NCI-H345 treated with DMSO at 0.1 percent for 48 hours (cell line): ENCODE results near the gene EMP1.

Source experiments
- DNase-seq: peaks from one replicate; lab custom pipeline; 2025; ENCODE audit not compliant: unreplicated experiment; lab: John Stamatoyannopoulos, UW

Gene EMP1, protein sequence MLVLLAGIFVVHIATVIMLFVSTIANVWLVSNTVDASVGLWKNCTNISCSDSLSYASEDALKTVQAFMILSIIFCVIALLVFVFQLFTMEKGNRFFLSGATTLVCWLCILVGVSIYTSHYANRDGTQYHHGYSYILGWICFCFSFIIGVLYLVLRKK

DNA sequence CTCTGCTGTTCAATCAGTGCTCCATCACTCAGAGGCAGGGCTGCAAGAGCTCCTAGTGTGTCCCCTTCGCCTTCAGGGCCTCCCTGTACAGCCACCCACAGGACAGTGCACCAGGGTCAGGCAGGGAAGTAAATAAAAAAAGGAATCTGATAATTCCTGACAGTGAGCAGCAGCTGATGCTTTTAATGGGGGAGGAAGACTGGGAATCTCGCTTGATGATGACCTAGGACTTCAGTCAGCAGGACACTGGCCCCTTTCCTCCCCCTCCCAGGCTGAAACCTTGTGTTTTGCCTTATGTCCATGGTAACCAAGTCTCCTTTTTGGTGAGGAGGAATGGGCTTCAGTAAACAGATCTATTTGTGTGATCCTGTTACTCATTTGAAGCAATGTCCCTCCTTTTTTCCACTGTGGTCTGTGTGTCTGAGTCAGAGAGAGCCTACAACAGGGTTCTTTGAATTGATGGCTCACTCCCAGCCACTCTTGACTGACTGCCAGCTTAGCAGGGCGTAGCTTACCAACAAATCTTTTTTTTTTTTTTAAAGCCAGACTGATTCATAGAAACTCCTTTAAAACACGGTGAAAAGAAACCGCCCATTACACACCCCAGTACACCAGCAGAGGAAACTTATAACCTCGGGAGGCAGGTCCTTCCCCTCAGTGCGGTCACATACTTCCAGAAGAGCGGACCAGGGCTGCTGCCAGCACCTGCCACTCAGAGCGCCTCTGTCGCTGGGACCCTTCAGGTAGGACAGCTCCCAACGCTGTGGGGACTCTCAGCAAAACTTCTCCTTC lies at the start of gene EMP1:
EMP1 (plus strand) TSS at position 597 of the 792 bp plus-strand sequence. CDS start 14,785 bp downstream, outside the sequence.
- no peak for DNase-seq

DNA sequence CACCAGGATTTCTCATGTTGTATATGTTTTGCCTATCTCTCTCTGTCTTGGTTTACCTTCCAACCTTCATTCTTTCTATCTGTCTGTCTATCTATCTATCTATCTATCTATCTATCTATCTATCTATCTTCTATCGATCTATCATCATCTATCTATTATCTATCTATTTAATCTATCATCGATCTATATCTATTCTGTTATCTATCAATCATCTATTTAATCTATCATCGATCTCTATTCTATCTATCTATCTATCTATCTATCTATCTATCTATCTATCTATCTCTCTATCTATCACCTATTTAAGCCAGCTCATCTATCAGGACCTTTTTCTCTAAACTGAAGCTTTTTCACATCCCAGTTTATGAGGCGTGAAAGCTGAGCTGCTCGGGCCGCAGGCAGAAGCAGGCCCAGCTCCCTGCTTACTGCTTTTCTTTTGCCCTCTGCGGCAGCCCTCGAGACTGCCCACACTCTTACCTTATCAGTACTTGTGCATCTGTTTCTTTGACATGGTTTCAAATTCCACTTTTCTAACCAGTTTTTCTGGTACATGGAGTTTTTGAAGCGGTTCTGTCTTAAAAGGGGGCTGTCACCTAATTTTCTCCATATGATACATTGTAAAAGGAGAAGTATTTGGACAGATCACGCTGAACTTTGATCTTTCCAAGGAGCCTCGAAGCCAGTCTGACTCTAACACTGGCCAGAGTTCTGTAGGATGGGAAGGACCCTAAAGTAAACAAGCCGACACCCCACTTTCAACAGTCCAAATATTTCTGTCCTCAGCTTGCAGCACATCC lies 48.6 kb upstream of the EMP1 start:
- DNase-seq, result no peak

DNA sequence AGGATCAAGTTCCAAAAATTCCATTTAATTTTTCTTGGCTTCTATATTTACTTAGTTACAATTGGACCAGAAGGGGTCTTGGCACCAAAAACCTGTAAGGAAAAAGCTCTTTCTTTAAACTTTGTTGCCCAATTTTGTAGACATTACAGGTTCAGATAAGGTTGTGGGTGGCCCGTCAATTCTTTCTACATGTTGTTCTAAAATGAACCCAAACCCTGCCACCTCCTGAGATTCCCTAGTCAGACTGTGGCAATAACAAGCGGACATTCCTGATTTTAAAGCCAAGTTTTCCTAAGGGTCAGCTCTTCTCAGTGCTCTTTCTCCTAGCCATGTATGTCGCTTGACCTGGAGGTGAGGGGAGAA lies 48.1 kb upstream of the EMP1 start:
- no peak for DNase-seq

DNA sequence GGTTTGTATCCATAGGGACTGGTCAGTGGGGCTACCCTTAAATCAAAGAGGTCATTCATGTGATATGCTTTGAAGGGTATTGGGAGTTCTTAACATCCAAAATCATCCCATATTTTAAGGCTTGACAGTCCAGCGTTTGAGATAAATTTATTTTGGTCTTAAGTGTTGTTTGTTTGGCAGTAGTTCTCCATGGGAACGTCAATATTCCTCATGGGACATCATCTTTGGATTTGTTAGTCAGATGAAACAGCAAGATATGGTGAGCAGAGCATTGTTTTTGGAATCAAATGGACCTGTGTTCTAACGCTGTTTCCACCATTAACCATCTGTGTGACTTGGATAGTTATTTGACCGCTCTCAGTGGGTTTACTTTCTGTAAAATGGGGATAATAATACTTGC lies 47.1 kb upstream of the EMP1 start:
- no peak for DNase-seq

DNA sequence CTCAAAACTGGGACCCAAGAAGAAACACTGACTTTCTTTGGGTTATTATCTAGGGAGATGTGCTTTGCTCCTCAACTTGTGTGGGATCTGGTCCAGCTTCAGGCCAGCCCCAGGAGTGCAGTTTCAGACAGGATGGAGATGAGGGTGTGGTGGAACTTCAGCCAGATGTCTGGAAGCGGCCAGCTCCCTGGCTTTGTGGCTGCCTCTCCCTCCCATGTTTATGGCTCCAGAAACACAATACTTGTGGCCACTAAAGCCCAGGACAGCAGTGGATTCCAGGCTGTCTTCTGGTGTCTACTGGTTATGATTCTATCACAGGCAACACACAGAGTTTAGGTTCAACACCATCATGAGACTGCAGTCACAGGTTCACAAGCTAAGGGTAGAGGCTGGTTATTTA lies 44.2 kb upstream of the EMP1 start:
- DNase-seq, result no peak

DNA sequence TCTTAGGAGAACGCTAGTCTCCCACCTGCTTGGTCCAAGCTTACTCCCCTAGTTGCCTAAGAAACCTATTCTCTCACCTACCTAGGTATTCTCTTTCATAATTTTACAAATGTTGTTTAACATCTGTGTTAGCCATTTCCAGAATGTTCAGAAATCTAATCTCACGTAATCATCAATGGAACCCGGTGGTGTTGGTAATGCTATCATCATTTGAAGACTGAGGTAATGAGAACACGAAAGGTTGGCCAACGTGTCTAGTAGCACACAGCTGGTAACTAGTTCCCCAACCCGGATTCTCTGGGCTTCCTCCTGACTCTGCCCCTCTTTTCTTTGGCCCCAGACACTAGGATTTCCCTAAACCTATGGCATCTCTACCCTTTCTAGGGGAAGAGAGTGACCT lies 43.8 kb upstream of the EMP1 start:
- DNase-seq, result no peak

DNA sequence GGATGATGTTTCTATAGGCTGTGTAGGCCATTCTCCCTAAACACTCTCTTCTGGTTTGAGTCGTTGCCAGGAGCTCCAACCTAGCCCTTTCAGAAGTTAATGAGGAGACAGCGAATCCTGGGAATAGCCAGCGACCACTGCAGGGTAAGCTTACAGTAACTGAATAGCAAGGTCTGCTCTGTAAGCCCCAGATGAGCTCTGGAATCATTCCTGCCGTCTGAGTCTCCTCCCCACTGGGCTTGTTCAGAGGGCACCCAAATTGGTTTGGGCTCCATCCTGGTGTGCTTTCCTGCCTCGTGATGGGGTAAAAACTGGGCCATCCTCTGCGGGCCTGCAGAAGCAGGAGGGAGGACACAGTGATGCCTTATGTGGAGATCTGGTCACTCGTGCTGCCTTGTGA lies 43.3 kb upstream of the EMP1 start:
- DNase-seq, result no peak

DNA sequence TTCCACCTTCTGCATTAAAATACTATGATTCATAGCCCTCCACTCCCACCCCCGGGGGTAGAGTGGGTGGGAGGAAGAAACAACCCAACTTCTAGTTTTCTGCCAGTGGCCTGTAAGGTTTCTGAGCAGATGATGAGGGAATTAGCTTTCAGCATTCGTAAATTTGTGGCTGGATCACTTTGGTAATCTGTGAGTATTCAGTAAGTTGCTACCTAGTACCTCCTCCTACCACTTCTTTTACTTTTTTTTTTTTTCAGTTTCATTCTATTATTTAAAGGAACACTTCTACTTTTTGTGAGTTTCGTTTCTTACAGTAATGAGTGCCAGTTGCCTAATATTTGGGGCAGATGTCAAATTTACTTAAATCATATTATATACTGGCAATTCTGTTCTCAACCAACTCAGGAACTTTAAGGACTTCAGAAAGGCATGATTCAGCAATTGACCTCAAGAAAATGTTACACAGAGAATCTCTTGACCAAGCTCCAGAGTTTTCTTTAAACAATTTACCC lies 42.4 kb upstream of the EMP1 start:
- no peak for DNase-seq

DNA sequence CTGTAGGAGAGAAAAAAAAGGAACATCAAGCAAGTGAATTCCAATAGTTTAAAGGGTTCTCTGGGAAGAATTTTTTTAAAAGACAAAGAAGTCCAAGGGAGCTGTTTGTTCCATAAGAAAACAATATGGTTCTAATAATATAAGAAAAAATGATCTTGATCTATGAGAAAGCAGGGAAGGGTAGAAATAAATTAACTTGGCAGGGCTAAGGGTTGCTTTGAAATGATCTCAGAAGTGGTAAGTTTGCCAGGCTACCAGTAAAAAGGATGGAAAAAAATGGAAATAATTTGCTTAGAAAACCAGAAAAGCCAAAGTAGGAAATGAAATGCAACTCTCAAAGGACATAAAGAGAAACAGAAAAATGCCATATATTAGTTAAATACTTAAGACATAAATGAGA lies 41.7 kb upstream of the EMP1 start:
- DNase-seq, result no peak

DNA sequence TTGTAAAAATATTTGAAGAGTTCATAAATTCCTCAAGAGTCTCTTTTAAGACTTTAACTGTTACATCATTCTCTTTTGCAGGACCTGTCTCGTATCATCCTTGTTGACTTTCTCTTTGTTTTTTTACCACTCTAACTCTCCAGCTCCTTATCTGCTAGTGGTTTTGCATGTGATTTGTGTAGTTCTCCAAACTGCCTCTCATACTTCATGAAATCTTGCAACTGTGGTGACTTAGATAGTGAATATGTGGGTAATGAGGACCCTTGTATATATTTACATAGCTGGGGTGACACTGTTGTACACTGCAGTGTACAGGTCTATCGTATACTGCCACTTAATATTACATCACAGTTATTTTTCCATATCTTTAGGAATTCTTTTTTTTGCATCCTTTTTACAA lies 40.2 kb upstream of the EMP1 start:
- DNase-seq, result no peak

DNA sequence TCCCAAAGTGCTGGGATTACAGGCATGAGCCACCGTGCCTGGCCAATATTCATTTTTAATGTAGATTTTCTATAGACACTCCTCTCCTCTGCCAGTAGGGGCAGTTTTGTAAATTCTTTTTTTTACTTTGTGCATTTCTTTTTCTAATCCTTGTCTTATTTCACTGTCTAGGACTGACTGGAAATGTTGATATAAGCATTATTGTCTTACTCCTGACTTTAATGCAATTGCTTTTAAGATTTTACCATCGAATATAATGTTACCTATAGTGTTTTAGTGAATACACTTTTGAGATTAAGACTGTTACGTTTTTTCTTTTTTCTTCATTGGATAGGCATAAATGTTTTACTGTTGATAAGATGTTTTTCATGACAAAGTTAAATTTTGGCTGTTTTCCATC lies 35.4 kb upstream of the EMP1 start:
- DNase-seq, result no peak

DNA sequence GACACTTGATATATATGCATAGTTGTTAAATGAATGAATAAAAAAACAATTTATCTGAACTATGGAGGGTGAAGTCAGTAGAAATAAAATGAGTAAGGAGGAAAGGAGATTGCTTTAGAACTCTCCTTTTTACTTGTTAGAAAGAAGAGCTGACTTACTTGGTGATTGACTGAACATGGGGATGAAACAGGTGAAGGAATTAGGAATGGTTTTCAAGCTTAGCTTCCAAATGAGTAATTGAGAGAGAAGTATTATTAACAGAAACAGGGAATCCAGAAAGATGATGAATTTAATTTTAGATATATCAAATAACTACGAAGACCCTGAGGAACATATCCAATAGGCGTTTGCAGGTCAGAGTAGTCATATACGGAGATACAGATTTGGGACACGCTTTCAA lies 33.6 kb upstream of the EMP1 start:
- no peak for DNase-seq

DNA sequence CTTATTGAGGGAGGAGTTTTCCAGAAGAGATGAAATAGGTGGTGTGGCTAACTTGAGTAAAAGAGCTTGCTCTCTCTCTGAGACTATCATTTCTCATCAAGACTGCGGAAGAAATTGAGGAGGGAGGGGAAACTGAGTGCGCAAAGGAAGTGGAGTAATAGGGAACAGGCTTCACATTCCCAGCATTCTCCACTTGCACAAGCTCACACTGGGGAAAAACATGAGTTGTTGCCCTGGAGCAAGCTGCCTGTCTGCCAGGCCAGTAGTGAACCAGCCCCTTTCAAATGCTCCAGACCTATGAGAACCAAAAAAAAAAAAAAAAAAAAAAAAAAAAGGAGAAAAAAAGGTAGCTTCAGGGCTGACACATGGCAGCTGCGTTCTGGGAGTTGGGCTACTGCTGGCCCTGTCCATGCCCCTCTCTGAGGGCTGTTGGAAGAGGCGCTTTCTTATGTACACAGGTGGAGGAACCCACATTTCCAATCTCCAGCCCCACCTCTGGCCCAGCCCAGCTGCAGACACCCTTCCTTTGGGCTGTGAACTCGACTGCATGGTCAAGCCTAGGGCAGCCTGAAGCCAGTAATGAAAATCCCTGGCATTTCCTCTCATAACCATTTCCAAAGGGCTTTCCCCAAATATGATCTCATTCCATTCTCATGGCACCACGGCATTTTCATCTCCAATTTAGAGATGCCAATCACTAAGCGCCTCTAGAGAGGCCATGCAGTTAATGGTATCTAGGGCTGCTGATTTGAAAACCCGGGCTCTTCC lies 32.5 kb upstream of the EMP1 start:
- no peak for DNase-seq

DNA sequence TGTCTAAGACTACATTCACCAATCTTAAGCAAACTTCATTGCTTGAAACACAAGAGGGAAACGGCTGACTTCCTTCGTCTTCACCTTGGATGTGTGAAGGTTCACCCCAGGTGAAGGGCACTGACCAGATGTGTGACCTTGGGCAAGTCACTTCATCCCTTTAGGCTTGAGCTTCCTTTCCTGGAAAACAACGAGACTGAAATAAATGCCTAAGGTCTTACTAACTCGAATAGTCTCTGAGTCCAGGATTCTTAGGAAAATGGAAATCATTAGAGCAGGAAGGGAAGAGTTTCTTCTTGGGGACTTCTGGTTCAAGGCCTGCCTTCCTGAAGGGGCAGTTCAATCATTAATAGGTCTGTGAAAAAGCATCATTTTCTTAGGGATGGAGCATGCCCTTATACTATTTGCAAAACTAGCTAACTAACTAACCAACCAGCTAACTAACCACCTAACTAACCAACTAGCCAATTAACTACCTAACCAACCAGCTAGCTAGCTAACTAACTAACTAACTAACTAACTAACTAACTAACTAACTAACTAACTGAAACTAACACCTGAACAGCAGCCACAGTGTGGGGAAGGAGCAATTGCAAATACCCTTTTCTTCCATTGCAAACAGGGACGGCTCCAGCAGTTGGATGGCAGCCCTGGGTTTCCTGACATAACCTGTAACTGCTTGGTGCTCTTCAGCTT lies 31.5 kb upstream of the EMP1 start:
- DNase-seq, result no peak

DNA sequence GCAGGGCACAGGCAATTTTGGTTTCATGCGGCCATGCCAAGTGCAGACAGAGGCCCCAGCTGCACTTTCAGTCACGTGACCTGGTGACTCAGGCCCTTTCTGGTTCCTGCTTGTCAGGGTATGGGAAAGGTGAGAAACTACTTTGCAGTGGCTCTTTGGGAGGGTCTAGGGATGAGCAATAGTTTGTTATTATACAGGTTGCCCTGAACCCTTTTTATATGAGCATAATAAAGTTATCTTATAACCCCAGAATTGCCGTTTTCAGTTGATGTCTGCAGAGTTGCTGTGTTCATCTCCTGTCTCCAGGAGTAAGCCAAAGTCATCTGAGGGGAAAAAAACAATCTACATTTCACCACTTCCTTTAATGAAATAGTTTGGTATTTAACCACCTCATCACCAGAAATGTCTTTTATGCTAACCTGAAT lies 30.9 kb upstream of the EMP1 start:
- no peak for DNase-seq

DNA sequence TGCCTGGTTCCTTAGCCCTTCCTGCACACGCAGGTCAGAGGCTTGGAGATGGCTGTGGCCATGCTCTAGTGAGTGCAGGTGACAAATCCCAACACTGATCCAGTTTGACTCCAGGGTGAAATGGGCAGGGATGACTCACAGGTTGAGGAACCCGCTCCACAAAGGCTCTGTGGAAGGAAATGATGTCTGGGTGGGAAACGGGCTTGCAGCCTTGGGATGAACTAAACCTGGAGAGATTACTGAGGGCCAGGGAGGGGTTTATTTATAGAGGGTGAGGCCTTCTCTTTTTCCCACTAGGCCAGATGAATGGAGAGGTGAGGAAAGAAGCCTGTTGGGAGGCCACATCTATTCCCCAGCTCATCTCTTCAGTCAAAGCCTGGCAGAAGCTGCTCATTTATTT lies 29.3 kb upstream of the EMP1 start:
- DNase-seq, result no peak

DNA sequence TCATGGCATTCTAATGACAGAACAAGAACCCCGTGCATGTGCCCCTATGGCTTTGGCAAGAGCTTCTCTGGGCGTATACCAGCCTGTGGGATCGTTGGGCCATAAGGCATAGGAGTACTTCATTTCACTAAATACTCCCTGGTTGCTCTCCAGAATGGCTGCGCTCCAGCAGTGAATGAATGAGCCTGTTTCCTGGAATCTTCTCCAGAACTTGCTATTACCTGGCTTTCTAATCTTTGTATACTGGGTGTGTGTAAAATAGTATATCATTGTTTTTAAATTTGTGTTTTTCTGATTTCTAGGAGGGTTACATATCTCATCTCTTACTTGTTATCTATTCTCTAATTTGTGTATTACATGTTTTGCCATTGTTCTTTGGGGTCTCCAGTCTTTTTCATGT lies 28.6 kb upstream of the EMP1 start:
- no peak for DNase-seq

DNA sequence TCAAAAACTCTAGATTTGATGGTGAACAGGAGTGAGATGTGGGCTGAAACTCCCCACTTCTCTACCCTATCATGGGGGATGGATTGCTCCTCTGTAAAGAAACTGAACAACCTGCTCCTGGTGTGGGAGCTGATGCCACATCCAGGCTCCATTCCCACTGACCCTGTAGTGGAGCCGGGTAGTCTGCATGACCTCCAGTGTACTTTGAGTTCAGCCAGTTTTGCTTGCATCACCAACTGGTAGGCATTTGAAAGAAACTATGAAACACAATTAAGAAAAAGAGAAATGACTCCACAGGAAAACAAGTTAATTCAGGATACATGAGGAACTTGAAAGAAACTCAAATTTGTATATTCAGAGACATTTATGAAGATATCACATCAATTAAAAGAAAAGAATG lies 27.3 kb upstream of the EMP1 start:
- no peak for DNase-seq

DNA sequence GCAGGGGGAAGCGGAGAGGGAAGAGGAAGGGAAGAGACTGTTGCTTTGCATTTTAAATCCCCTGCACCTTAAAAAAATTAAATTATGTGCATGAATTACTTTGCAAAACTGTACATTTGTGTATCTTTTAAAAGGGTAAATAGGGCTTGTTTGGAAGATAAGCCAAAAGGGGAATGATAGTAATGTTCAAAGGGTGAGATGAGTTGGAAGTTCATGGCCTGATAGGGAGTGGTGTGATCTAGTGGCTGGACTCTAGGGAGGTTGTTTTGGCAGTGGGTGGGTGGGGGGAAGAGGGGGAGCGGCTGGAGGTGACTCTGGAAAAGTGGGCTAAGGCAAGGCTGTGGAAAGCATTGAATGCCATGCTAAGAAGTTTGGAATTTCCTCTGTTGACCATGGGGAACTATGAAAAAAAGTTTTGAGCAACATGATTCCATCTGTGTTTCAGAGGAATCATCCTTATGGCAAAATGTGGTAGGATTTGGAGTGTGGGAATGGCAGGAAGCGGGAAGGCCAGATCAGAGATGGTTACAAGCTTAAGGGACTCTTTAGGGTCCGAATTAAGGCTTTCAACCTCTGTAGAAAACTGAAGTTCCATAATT lies 25.5 kb upstream of the EMP1 start:
- DNase-seq, result no peak
